Activated CD4-positive, CD25-positive, alpha-beta regulatory T cell treated with anti-CD3 and anti-CD28 coated beads, Interleukin-2, amount 50 U/mL, for 16 hours (primary cell): ENCODE measurements around the gene CUL7.
"Not testable (repeated sequence)": the region's sequence is repeated elsewhere in the genome, so short reads cannot be mapped to it uniquely, and the experiment has no call there.

Experiments used
- DNase-seq: peaks from one replicate; pipeline ENCODE4 v3.0.0-alpha.2; 2020; ENCODE audit warnings: low read depth, low spot score

The CUL7 gene

GRCh38 chr6:43053545-43054205 lies at the start of gene CUL7:
CUL7 (minus strand) TSS chr6:43053851; CDS start chr6:43052788, 1,063 bp downstream.
- DNase-seq = peak; percentile 78

- no peak for DNase-seq
Measured at GRCh38 chr6:43101497-43101896, 47.8 kb upstream of the CUL7 start.

GRCh38 chr6:43097502-43097901 lies 43.9 kb upstream of the CUL7 start:
- no peak for DNase-seq

- DNase-seq = no peak
Measured at GRCh38 chr6:43097098-43097489, 43.4 kb upstream of the CUL7 start.

GRCh38 chr6:43096451-43097097 lies 42.9 kb upstream of the CUL7 start:
- DNase-seq = no peak

GRCh38 chr6:43095939-43096338 lies 42.3 kb upstream of the CUL7 start:
- DNase-seq = no peak

GRCh38 chr6:43093436-43094289 lies 40.0 kb upstream of the CUL7 start:
- no peak for DNase-seq

- DNase-seq = no peak
Measured at GRCh38 chr6:43092635-43093034, 39.0 kb upstream of the CUL7 start.

- no peak for DNase-seq
Measured at GRCh38 chr6:43091436-43091991, 37.9 kb upstream of the CUL7 start.

GRCh38 chr6:43091020-43091419 lies 37.4 kb upstream of the CUL7 start:
- DNase-seq = no peak

GRCh38 chr6:43090559-43090956 lies 36.9 kb upstream of the CUL7 start:
- DNase-seq = no peak

- DNase-seq = no peak
Measured at GRCh38 chr6:43089874-43090558, 36.4 kb upstream of the CUL7 start.

GRCh38 chr6:43089467-43089866 lies 35.8 kb upstream of the CUL7 start:
- no peak for DNase-seq

- no peak for DNase-seq
Measured at GRCh38 chr6:43088654-43089056, 35.0 kb upstream of the CUL7 start.

- no peak for DNase-seq
Measured at GRCh38 chr6:43086022-43086658, 32.5 kb upstream of the CUL7 start.

- DNase-seq = no peak
Measured at GRCh38 chr6:43082806-43083655, 29.4 kb upstream of the CUL7 start.

GRCh38 chr6:43081922-43082321 lies 28.3 kb upstream of the CUL7 start:
- not testable (repeated sequence) for DNase-seq

GRCh38 chr6:43081043-43081442 lies 27.4 kb upstream of the CUL7 start:
- DNase-seq = no peak

GRCh38 chr6:43078691-43079090 lies 25.0 kb upstream of the CUL7 start:
- no peak for DNase-seq

GRCh38 chr6:43077981-43078511 lies 24.4 kb upstream of the CUL7 start:
- DNase-seq = no peak
